NCI-H1436 treated with DMSO at 0.1 percent for 48 hours (cell line): Measurements from ENCODE around the gene UGT1A8.
"Not testable (repeated sequence)": the region's sequence is repeated elsewhere in the genome, so short reads cannot be mapped to it uniquely, and the experiment has no call there.

Experiments
- DNase-seq: peaks from one replicate; lab custom pipeline; 2025; lab: John Stamatoyannopoulos, UW

UGT1A8 gene

DNA sequence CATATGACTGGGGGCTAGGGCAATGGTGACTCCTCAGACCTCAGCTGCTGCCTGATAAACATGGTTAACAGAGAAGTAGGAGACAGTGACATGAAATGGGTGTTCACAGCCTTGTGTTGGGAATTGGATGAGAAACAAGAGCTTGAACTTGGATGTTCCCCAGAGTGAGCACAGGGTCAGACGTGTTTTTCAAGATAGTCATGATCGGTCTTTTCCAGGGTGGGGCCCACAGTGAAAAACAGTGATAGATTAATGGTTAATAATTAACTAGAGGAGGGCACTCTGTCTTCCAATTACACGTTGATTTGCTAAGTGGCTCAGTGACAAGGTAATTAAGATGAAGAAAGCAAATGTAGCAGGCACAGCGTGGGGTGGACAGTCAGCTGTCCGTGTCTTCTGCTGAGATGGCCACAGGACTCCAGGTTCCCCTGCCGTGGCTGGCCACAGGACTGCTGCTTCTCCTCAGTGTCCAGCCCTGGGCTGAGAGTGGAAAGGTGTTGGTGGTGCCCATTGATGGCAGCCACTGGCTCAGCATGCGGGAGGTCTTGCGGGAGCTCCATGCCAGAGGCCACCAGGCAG lies 111.4 kb downstream of the UGT1A8 start, which contains the start of gene UGT1A3:
Gene UGT1A3, plus strand, starts transcription at position 320 of the 579 bp plus-strand sequence. Its CDS starts 85 bp downstream, at position 405.
- no peak for DNase-seq

DNA sequence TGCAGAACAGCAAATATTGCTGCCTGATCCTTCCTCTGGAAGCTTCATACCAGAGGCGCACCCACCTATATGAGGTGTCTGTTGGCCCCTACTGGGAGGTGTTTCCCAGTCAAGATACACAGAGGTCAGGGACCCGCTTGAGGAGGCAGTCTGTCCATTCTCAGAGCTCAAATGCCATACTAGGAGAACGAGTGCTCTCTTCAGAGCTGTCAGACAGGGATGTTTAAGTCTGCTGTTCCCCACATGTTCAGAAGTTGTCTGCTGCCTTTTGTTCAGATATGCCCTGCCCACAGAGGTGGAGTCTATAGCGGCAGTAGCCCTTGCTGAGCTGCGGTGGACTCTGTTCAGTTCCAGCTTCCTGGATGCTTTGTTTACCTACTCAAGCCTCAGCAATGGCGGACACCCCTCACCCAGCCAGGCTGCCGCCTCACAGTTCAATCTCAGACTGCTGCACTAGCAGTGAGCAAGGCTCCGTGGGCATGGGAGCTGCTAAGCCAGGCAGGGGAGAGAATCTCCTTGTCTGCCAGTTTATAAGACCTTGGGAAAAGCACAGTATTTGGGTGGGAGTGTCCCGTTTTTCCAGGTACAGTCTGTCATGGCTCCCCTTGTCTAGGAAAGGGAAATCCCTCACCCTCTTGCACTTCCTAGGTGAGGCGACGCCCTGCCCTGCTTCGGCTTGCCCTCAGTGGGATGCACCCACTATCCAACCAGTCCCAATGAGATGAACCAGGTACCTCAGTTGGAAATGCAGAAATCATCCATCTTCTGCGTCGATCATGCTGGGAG lies 119.6 kb downstream of the UGT1A8 start:
- not testable (repeated sequence) for DNase-seq

DNA sequence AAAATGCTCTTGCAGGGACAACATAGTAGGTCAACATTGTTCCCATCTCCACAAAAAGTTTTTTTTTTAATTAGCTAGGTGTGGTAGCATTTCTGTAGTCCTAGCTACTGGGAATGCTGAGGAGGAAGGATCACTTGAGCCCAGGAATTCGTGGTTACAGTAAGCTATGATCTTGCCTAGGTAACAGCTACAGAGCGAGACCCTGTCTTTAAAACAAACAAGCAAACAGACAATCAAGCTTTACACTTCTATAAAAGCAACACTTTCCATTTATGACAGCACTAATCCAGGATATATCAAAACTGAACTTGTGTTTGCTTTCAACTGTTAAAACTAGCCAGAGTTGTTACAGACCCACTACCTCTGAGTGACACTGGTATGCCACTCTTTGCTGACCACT lies 123.4 kb downstream of the UGT1A8 start:
- DNase-seq = no peak

DNA sequence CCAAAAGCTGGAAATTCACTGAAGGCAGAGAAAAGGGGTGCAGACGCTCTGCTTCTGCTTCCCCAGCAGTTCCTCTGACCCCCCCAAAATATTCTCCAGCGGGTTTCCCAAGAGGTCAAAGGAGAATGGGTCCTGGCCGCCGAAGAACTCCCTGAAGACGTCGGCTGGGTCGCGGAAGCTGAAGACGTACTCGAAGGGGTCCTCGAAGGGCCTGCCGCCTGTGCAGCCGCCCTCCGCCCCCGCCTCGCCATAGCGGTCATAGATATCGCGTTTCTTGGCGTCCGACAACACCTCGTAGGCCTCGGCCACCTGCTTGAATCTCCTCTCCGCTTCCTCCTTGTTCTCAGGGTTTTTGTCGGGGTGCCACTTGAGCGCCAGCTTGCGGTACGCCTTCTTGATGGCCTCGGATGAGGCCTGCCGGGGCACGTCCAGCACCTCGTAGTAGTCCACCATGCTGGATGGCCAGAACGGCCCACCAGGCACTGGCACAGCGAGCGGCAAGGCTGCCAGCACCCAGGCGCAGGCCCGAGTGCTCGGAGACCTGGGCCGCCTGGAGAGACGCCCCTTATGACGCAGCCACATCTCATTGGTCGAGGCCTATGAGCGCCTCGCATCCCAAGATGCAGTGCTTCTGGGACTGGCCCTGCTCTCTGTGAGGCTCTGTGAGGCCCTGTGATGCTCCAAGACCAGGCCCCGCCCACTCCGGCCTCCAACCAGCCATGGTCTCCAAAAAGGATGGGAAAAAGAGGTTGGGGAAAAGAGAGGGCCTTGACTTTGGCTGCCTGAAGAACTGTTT lies 126.2 kb downstream of the UGT1A8 start:
- no peak for DNase-seq

- no peak for DNase-seq
Measured at GRCh38 chr2:233745073-233745755, 127.8 kb downstream of the UGT1A8 start.

- DNase-seq = not testable (repeated sequence)
Measured at GRCh38 chr2:233745838-233746237, 128.4 kb downstream of the UGT1A8 start.

- no peak for DNase-seq
Measured at GRCh38 chr2:233746475-233747282, 129.2 kb downstream of the UGT1A8 start.

DNA sequence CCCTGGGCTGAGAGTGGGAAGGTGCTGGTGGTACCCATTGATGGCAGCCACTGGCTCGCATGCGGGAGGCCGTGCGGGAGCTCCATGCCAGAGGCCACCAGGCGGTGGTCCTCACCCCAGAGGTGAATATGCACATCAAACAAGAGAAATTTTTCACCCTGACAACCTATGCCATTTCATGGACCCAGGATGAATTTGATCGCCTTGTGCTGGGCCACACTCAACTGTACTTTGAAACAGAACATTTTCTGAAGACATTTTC lies 129.8 kb downstream of the UGT1A8 start:
- DNase-seq = no peak

- not testable (repeated sequence) for DNase-seq
Measured at GRCh38 chr2:233750689-233751088, 133.3 kb downstream of the UGT1A8 start.

DNA sequence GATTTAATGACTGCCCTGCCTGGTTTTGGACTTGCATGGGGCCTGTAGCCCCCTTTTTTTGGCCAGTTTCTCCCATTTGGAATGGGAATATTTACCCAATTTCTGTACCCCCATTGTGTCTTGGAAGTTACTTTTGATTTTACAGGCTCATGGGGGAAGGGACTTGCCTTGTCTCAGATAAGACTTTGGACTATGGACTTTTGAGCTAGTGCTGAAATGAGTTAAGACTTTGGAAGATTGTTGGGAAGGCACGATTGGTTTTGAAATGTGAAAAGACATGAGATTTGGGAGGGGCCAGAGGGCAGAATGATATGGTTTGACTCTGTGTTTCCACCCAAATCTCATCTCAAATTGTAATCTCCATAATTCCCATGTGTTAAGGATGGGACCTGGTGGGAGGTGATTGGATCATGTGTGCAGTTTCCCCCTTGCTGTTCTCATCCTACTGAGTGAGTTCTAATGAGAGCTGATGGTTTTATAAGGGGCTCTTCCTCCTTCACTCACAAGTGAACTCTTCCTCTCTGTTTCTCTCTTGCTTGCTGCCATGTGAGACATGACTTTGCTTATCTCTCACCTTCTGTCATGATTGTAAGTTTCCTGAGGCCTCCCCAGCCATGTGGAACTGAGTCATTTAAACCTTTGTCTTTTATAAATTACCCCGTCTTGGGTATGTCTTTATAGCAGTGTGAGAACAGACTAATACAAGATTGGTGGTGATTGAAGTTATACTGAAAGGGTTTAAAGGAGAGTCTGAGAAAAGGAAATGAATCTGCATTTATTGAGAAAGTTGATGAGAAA lies 134.0 kb downstream of the UGT1A8 start:
- not testable (repeated sequence) for DNase-seq

- no peak for DNase-seq
Measured at GRCh38 chr2:233754872-233755611, 137.6 kb downstream of the UGT1A8 start.

- DNase-seq = no peak
Measured at GRCh38 chr2:233756429-233757081, 139.1 kb downstream of the UGT1A8 start.

- no peak for DNase-seq
Measured at GRCh38 chr2:233758141-233758540, 140.7 kb downstream of the UGT1A8 start.

GRCh38 chr2:233758849-233759248 lies 141.4 kb downstream of the UGT1A8 start:
- DNase-seq = no peak

DNA sequence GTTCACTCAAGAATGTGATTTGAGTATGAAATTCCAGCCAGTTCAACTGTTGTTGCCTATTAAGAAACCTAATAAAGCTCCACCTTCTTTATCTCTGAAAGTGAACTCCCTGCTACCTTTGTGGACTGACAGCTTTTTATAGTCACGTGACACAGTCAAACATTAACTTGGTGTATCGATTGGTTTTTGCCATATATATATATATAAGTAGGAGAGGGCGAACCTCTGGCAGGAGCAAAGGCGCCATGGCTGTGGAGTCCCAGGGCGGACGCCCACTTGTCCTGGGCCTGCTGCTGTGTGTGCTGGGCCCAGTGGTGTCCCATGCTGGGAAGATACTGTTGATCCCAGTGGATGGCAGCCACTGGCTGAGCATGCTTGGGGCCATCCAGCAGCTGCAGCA lies 142.6 kb downstream of the UGT1A8 start, which contains the start of gene UGT1A1:
Gene UGT1A1, plus strand, starts transcription at position 228 of the 400 bp plus-strand sequence. Its CDS starts 18 bp downstream, at position 246.
- DNase-seq = no peak

- DNase-seq = no peak
Measured at GRCh38 chr2:233761040-233761769, 143.8 kb downstream of the UGT1A8 start.

DNA sequence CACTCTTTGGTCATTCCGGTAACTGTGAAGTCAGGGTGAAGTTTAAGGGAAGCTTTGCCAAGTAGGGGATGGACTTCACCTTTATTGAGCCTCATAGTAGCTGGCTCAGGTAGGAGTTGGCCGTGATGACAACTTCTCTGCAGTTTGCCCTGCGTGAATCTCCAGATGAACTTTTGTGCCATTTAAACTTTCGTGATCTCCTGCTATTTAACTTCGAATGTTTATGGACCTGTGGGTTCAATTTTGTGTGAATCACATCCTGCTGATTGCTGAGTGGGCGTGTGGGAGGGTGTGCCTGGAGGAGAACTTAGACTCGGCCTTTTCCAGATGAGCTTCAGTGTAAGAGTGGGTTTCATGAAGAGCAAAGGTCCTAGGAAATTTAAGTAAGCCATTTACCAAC lies 146.8 kb downstream of the UGT1A8 start:
- no peak for DNase-seq

DNA sequence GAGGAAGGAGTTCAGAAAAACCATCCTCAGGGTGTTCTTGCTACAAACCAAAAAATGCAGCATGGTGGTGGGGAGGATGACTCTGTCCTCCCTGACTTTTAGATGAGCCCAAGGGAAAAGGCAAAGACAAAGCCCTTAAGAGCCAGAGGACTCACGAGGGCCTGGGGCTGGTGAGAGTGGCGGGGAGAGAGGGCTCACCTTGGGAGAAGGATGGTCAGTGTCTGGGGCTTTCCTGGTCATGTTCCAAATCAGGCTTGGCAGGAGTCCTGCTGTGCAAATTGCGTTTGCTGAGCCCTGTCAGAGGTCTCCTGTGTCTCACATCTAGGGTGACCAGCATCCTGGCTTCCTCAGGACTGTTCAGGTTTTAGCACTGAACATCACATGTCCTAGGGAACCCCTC lies 147.3 kb downstream of the UGT1A8 start:
- DNase-seq = no peak

DNA sequence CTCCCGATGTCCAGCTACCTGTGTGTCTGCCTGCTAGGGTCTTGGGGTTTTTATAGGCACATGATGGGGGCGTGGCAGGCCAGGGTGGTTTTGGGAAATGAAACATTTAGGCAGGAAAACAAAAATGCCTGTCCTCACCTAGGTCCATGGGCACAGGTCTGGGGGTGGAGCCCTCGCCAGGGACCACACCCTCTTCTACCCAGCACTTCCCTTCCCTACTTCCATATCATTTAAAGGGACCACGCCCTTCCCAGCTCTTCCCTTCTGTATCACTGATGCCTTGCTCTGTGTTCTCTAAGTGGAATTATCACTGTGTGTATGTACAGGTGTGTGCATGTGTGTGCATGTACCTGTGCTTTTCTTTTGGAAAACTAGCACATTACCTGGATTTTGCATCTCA lies 149.0 kb downstream of the UGT1A8 start:
- no peak for DNase-seq
